ENCODE measurements around the gene SOX21. TPM values are rescaled to one million over a fixed set of nuclear protein-coding genes. Genes with fewer than 3 reads are reported as not detected.

Gene SOX21
- total RNA-seq, 3 donors from 2014 or later: not detected

- intact Hi-C loops (cut with DNase I; ENCODE audit: low total_unique reads): no loop called here
- H3K27ac ChIP-seq: no peak overlapping the region
- H3K4me3 ChIP-seq: no peak overlapping the region
- no peaks in the 10 kb centered on the region for H3K36me3 ChIP-seq
- H3K4me1 ChIP-seq: no peaks in the 10 kb centered on the region
- no peaks in the 10 kb centered on the region for H3K9me3 ChIP-seq
- no peak for TF ChIP-seq POLR2A (IDR thresholded peaks at IDR 0.05)
- no peak for TF ChIP-seq CTCF (IDR thresholded peaks at IDR 0.05)
- TF ChIP-seq POLR2AphosphoS5 (IDR thresholded peaks at IDR 0.05): no peak
- H3K27me3 ChIP-seq: peaks cover 3 to 15% of the 10 kb centered on the region in 2 donors
- no peak for DNase-seq (ENCODE audit: low spot score in 2 of 2)
These were observed 5.6 kb upstream of the SOX21 start for GRCh38 chr13:94717916-94718315.

GRCh38 chr13:94716016-94716415 is 3.7 kb upstream of the SOX21 start:
- peaks cover 3 to 26% of the 10 kb centered on the region in 2 donors for H3K27me3 ChIP-seq
- TF ChIP-seq POLR2AphosphoS5 (IDR thresholded peaks at IDR 0.05): no peak
- H3K27ac ChIP-seq: no peak overlapping the region
- H3K36me3 ChIP-seq: no peaks in the 10 kb centered on the region
- DNase-seq (ENCODE audit: low spot score in 2 of 2): no peak
- H3K9me3 ChIP-seq: no peaks in the 10 kb centered on the region
- H3K4me1 ChIP-seq: peaks cover 3 to 11% of the 10 kb centered on the region in 2 donors
- intact Hi-C loops (cut with DNase I; ENCODE audit: low total_unique reads): no loop called here
- H3K4me3 ChIP-seq: no peak overlapping the region

GRCh38 chr13:94713561-94714182 is 1.3 kb upstream of the SOX21 start:
- H3K9me3 ChIP-seq: no peaks in the 10 kb centered on the region
- no peak overlapping the region for H3K27ac ChIP-seq
- no peaks in the 10 kb centered on the region for H3K36me3 ChIP-seq
- H3K4me3 ChIP-seq: peak overlapping the region in 2 of 3 donors; percentile 35 to 57
- peaks cover 3 to 15% of the 10 kb centered on the region in 2 donors for H3K4me1 ChIP-seq
- DNase-seq (ENCODE audit: low spot score in 2 of 2): no peak
- H3K27me3 ChIP-seq: peaks cover 3 to 47% of the 10 kb centered on the region in 2 donors
- TF ChIP-seq CTCF (IDR thresholded peaks at IDR 0.05) (no peak), POLR2A (IDR thresholded peaks at IDR 0.05) (no peak), POLR2AphosphoS5 (IDR thresholded peaks at IDR 0.05) (no peak)
- intact Hi-C loops (cut with DNase I; ENCODE audit: low total_unique reads): no loop called here

- H3K27me3 ChIP-seq: peaks cover 3 to 54% of the 10 kb centered on the region in 2 donors
- H3K4me3 ChIP-seq: peak overlapping the region; percentile 20 to 57 (median 35)
- H3K27ac ChIP-seq: no peak overlapping the region
- H3K9me3 ChIP-seq: no peaks in the 10 kb centered on the region
- H3K4me1 ChIP-seq: peaks cover 3 to 15% of the 10 kb centered on the region in 2 donors
- no peak for DNase-seq (ENCODE audit: low spot score in 2 of 2)
- intact Hi-C loops (cut with DNase I; ENCODE audit: low total_unique reads): no loop called here
- H3K36me3 ChIP-seq: no peaks in the 10 kb centered on the region
- no peak for TF ChIP-seq POLR2AphosphoS5 (IDR thresholded peaks at IDR 0.05)
- no peak for TF ChIP-seq POLR2A (IDR thresholded peaks at IDR 0.05)
- TF ChIP-seq CTCF (IDR thresholded peaks at IDR 0.05): no peak
These were observed 641 bp upstream of the SOX21 start for GRCh38 chr13:94712812-94713560.

GRCh38 chr13:94711561-94712286 is 621 bp downstream of the SOX21 start:
- Histone ChIP-seq H3K9me3 (no peaks in the 10 kb centered on the region), H3K4me1 (peaks cover 3 to 15% of the 10 kb centered on the region in 2 donors), H3K4me3 (peak overlapping the region; percentile 7 to 57 (median 35)), H3K36me3 (no peaks in the 10 kb centered on the region), H3K27me3 (peaks cover 3 to 66% of the 10 kb centered on the region in 2 donors), H3K27ac (no peak overlapping the region)
- no peak for DNase-seq (ENCODE audit: low spot score in 2 of 2)
- intact Hi-C loops (cut with DNase I; ENCODE audit: low total_unique reads): no loop called here
- no peak for TF ChIP-seq POLR2AphosphoS5 (IDR thresholded peaks at IDR 0.05)
- no peak for TF ChIP-seq POLR2A (IDR thresholded peaks at IDR 0.05)
- TF ChIP-seq CTCF (IDR thresholded peaks at IDR 0.05): no peak

Measured in breast epithelium (tissue), 4 donors.